ENCODE results near the gene CCL17. TPM values are rescaled to one million over a fixed set of nuclear protein-coding genes. Genes with fewer than 3 reads are reported as not detected.
"Not testable (repeated sequence)": the region's sequence is repeated elsewhere in the genome, so short reads cannot be mapped to it uniquely, and the experiment has no call there.

Gene CCL17
- total RNA-seq, 2 experiments from 2014 or later, result not detected

DNA sequence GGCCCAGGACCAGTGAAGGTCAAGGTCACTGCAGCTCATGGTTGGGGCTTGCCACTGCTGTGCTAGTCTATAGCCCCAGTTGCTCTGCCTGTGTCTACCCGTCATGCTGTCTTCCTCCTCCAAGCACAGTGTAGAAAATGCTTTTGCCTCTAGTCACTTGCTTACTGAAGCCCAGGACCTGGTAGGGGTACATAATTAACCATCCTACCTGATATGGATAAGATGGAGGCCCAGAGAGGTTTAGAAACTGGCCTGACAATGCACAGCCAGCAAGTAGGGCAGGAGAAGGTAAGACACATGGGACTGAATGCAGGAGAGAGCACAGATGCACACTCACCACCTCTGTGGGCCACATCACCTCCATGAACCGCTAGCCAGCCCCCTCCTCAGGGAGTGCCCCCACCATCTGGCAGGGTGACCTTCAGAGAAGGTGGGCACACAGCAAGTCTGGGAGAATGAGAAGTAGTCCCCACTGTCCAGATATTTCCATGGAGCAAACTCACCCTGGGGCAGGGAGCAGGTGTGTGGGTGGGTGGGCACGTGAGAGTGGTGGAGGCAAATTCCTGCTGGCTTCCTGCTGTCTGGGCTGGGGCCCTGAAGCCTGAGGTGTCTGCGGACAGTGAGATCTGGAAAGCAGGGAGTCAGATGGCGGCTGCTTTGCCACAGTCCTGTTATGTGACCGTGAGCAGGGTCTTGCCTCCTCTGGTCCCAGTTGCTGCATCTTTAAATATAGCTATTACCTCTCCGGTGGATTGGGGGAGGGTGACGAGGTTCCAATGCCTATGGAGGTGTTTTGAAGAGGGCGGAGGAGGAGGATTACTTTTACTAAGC is 31.2 kb upstream of the CCL17 start:
- peaks cover 4% of the 10 kb centered on the region for H3K4me1 ChIP-seq (ENCODE audit: insufficient read depth, low read length, poor library complexity, severe bottlenecking)
- no peak overlapping the region for H3K4me2 ChIP-seq (ENCODE audit: low read length)
- no peaks in the 10 kb centered on the region for H4K20me1 ChIP-seq (ENCODE audit: insufficient read depth, low read length)
- no peaks in the 10 kb centered on the region for H3K9me2 ChIP-seq (ENCODE audit: insufficient read depth, low read length)
- CTCF ChIA-PET (ENCODE audit: unreplicated experiment), result no interaction called here
- H3K27ac ChIP-seq (ENCODE audit: low read depth, low read length, poor library complexity, severe bottlenecking), result no peak overlapping the region
- no peak for DNase-seq (ENCODE audit: low spot score)
- no TSS peak for BruUV-seq (replicated peaks)
- intact Hi-C loops (cut with micrococcal nuclease; ENCODE audit: unreplicated experiment), result no loop called here
- H3K4me3 ChIP-seq (ENCODE audit: low read depth, low read length, poor library complexity, severe bottlenecking), result no peak overlapping the region
- no peaks in the 10 kb centered on the region for H3K79me2 ChIP-seq (ENCODE audit: insufficient read depth, low read depth, low read length)
- no peak overlapping the region for H2AFZ ChIP-seq (ENCODE audit: low read length)
- POLR2A ChIA-PET, result no interaction called here
- H3K9me3 ChIP-seq (ENCODE audit: low read length), result no peaks in the 10 kb centered on the region
- TF ChIP-seq EZH2phosphoT487 (IDR thresholded peaks at IDR 0.05; ENCODE audit: borderline replicate concordance, low read depth, low read length), result no peak
- no peak for TF ChIP-seq CTCF (conservative IDR thresholded peaks at IDR 0.05; ENCODE audit: low read length)
- no peaks in the 10 kb centered on the region for H3K36me3 ChIP-seq (ENCODE audit: insufficient read depth, low read length)

DNA sequence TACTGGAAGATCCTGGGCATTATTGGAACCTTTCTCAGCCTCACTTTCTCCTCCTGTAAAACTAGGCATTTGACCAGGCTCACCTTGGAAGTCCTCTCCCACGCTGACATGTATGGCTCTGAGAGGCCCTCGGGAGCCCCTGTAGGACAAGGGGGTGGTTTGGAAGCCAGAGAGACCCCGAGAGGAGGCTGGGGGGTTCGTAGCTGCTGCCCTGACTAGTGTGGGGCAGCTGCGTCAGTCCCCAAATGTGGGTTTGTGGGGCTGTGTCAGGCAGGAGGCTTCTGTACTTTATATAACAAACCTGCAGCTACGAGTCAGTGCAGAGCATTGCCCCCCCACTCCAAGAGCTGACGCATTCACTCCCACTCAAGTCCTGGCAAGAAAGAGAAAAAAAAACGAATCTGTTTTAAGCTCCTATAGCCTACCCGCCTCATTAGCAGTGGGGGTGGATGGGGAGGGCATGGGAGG is 30.5 kb upstream of the CCL17 start:
- H2AFZ ChIP-seq (ENCODE audit: low read length), result no peak overlapping the region
- H4K20me1 ChIP-seq (ENCODE audit: insufficient read depth, low read length), result no peaks in the 10 kb centered on the region
- intact Hi-C loops (cut with micrococcal nuclease; ENCODE audit: unreplicated experiment), result no loop called here
- no peaks in the 10 kb centered on the region for H3K79me2 ChIP-seq (ENCODE audit: insufficient read depth, low read depth, low read length)
- no peak overlapping the region for H3K4me2 ChIP-seq (ENCODE audit: low read length)
- H3K4me1 ChIP-seq (ENCODE audit: insufficient read depth, low read length, poor library complexity, severe bottlenecking), result peaks cover 4% of the 10 kb centered on the region
- H3K36me3 ChIP-seq (ENCODE audit: insufficient read depth, low read length), result no peaks in the 10 kb centered on the region
- CTCF ChIA-PET (ENCODE audit: unreplicated experiment), result no interaction called here
- no peak overlapping the region for H3K4me3 ChIP-seq (ENCODE audit: low read depth, low read length, poor library complexity, severe bottlenecking)
- DNase-seq (ENCODE audit: low spot score), result no peak
- no peaks in the 10 kb centered on the region for H3K9me3 ChIP-seq (ENCODE audit: low read length)
- H3K27ac ChIP-seq (ENCODE audit: low read depth, low read length, poor library complexity, severe bottlenecking), result no peak overlapping the region
- TF ChIP-seq CTCF (conservative IDR thresholded peaks at IDR 0.05; ENCODE audit: low read length) (no peak), EZH2phosphoT487 (IDR thresholded peaks at IDR 0.05; ENCODE audit: borderline replicate concordance, low read depth, low read length) (no peak)
- BruUV-seq (replicated peaks), result no TSS peak
- POLR2A ChIA-PET, result no interaction called here
- no peaks in the 10 kb centered on the region for H3K9me2 ChIP-seq (ENCODE audit: insufficient read depth, low read length)

- H3K4me1 ChIP-seq (ENCODE audit: insufficient read depth, low read length, poor library complexity, severe bottlenecking); H4K20me1 ChIP-seq (ENCODE audit: insufficient read depth, low read length); H3K79me2 ChIP-seq (ENCODE audit: insufficient read depth, low read depth, low read length); H3K9me2 ChIP-seq (ENCODE audit: insufficient read depth, low read length); H3K9me3 ChIP-seq (ENCODE audit: low read length); H3K4me3 ChIP-seq (ENCODE audit: low read depth, low read length, poor library complexity, severe bottlenecking); CTCF ChIA-PET (ENCODE audit: unreplicated experiment); intact Hi-C loops (cut with micrococcal nuclease; ENCODE audit: unreplicated experiment); H3K36me3 ChIP-seq (ENCODE audit: insufficient read depth, low read length); H3K4me2 ChIP-seq (ENCODE audit: low read length); DNase-seq (ENCODE audit: low spot score); BruUV-seq (replicated peaks); H2AFZ ChIP-seq (ENCODE audit: low read length); H3K27ac ChIP-seq (ENCODE audit: low read depth, low read length, poor library complexity, severe bottlenecking): not testable (repeated sequence)
- POLR2A ChIA-PET, result interaction anchor here (0.6 kb wide), 1 partner anchor 35 kb away, joined by 3 read pairs; no protein-coding TSS in a partner anchor
These were observed 29.6 kb upstream of the CCL17 start for GRCh38 chr16:57374925-57375465.

Data from OCI-LY7 (cell line).